H1 (cell line): ENCODE results near the gene PMP22. TPM values are rescaled to one million over a fixed set of nuclear protein-coding genes. Genes with fewer than 3 reads are reported as not detected.

Experiments used
- CTCF ChIA-PET: fragments of 300-600 bp; sonication (Branson Sonifier 250); formaldehyde crosslinking; loops from one replicate; lab custom pipeline; 2021; ENCODE audit not compliant: partially characterized antibody; lab: Charles Lee
- POLR2A ChIA-PET: fragments of 300-600 bp; sonication (Branson Sonifier 250); formaldehyde crosslinking; loops from one replicate; lab custom pipeline; 2021; ENCODE audit warnings: inconsistent platforms; ENCODE audit not compliant: partially characterized antibody; lab: Charles Lee
- DNase-seq, 2 experiments: peaks; one replicate each; pipeline versions ENCODE4 v3.0.0 to v3.0.0-alpha.2; 2010 to 2022; ENCODE audit warnings: low spot score in 2 of 2, low read depth in 1 of 2, mixed read lengths in 1 of 2
- FAIRE-seq: peaks from 2 replicates; lab custom pipeline; 2011; peaks lifted over from hg19 to GRCh38; lab: Jason Lieb, UNC
- H2AFZ ChIP-seq: 2 replicates; pipeline ENCODE4 v1.8.1; 2012; ENCODE audit warnings: low read length, inconsistent platforms
- H2AK5ac ChIP-seq: 2 replicates; pipeline ENCODE4 v1.6.1; 2013; ENCODE audit warnings: low read depth, low read length
- H2BK120ac ChIP-seq: replicated peaks from 2 replicates; pipeline ENCODE3; 2013; ENCODE audit warnings: low read depth, low read length, inconsistent platforms
- H2BK12ac ChIP-seq: 2 replicates; pipeline ENCODE4 v1.6.1; 2013; ENCODE audit warnings: low read depth, low read length
- H2BK15ac ChIP-seq: 2 replicates; pipeline ENCODE4 v1.6.1; 2013; ENCODE audit warnings: low read length
- H2BK20ac ChIP-seq: 2 replicates; pipeline ENCODE4 v1.6.1; 2013; ENCODE audit warnings: low read length
- H2BK5ac ChIP-seq: 2 replicates; pipeline ENCODE4 v1.6.1; 2013; ENCODE audit warnings: low read depth, low read length
- H3K14ac ChIP-seq: 2 replicates; pipeline ENCODE4 v1.6.1; 2013; ENCODE audit warnings: inconsistent platforms; ENCODE audit not compliant: insufficient read length
- H3K18ac ChIP-seq: 2 replicates; pipeline ENCODE4 v1.6.1; 2013; ENCODE audit warnings: low read length; ENCODE audit errors: extremely low read depth
- H3K23ac ChIP-seq: 2 replicates; pipeline ENCODE4 v1.6.1; 2013; ENCODE audit warnings: inconsistent platforms; ENCODE audit not compliant: insufficient read length
- H3K23me2 ChIP-seq: 2 replicates; pipeline ENCODE4 v1.6.1; 2013; ENCODE audit warnings: low read depth, low read length
- H3K27ac ChIP-seq: 2 replicates; pipeline ENCODE4 v1.6.1; 2011; ENCODE audit warnings: low read depth, low read length, inconsistent platforms
- H3K27me3 ChIP-seq, 4 experiments: replicated peaks in 1 of 4; 1 replicate in 1 of 4; 2 replicates in 3 of 4; pipeline versions ENCODE4 v1.6.1 to v1.8.1; 2011 to 2013; ENCODE audit warnings: low read length in 3 of 4, mild to moderate bottlenecking in 3 of 4, inconsistent platforms in 2 of 4, mixed read lengths in 2 of 4, moderate library complexity in 1 of 4; ENCODE audit not compliant: control insufficient read depth in 3 of 4, insufficient read depth in 3 of 4; ENCODE audit errors: extremely low read depth in 1 of 4
- H3K36me3 ChIP-seq, 4 experiments: 2 replicates each; pipeline versions ENCODE4 v1.6.1 to v1.8.1; 2011 to 2013; ENCODE audit warnings: mild to moderate bottlenecking in 4 of 4, low read length in 3 of 4, moderate library complexity in 2 of 4, control low read depth in 1 of 4, inconsistent platforms in 1 of 4; ENCODE audit not compliant: insufficient read depth in 4 of 4, control insufficient read depth in 2 of 4
- H3K4ac ChIP-seq: replicated peaks from 2 replicates; pipeline ENCODE3; 2013; ENCODE audit warnings: low read length, low read depth, mixed read lengths, inconsistent platforms; ENCODE audit not compliant: insufficient read length
- H3K4me1 ChIP-seq, 4 experiments: replicated peaks in 1 of 4; 1 replicate in 1 of 4; 2 replicates in 3 of 4; pipeline versions ENCODE4 v1.6.1 to v1.8.1; 2011 to 2013; ENCODE audit warnings: low read length in 3 of 4, inconsistent platforms in 2 of 4, mixed read lengths in 1 of 4; ENCODE audit not compliant: insufficient read depth in 4 of 4, control insufficient read depth in 3 of 4
- H3K4me2 ChIP-seq, 2 experiments: 2 replicates each; pipeline versions ENCODE4 v1.6.1 to v1.8.1; 2011 to 2013; ENCODE audit warnings: low read depth in 2 of 2, low read length in 2 of 2, control low read depth in 1 of 2, inconsistent platforms in 1 of 2, mild to moderate bottlenecking in 1 of 2; ENCODE audit not compliant: insufficient read depth in 1 of 2
- H3K4me3 ChIP-seq, 4 experiments: fragments of 200-600, 300-600 bp in 1 of 4; sonication (generic), shearing (Covaris generic), sonication (Bioruptor Twin) in 1 of 4; 2 replicates each; pipeline versions ENCODE4 v1.5.1 to v1.8.1; 2011 to 2016; ENCODE audit warnings: low read length in 4 of 4, low read depth in 3 of 4, control low read depth in 2 of 4, inconsistent platforms in 2 of 4, mild to moderate bottlenecking in 2 of 4, mixed read lengths in 1 of 4, moderate library complexity in 1 of 4; ENCODE audit not compliant: insufficient read depth in 2 of 4; ENCODE audit errors: extremely low read depth in 1 of 4
- H3K56ac ChIP-seq: replicated peaks from 2 replicates; pipeline ENCODE3; 2013; ENCODE audit warnings: low read depth, mild to moderate bottlenecking, mixed read lengths, low read length, inconsistent platforms; ENCODE audit not compliant: insufficient read length
- H3K79me1 ChIP-seq: 2 replicates; pipeline ENCODE4 v1.6.1; 2013; ENCODE audit warnings: low read depth, low read length, control low read depth
- H3K79me2 ChIP-seq, 2 experiments: 2 replicates each; pipeline versions ENCODE4 v1.6.1 to v1.8.1; 2012 to 2013; ENCODE audit warnings: low read length in 2 of 2, mild to moderate bottlenecking in 2 of 2, inconsistent platforms in 1 of 2; ENCODE audit not compliant: insufficient read depth in 2 of 2, control insufficient read depth in 1 of 2
- H3K9ac ChIP-seq, 4 experiments: replicated peaks in 1 of 4; 1 replicate in 1 of 4; 2 replicates in 3 of 4; pipeline versions ENCODE4 v1.6.1 to v1.8.1; 2011 to 2013; ENCODE audit warnings: low read depth in 3 of 4, low read length in 3 of 4, control low read depth in 2 of 4, mild to moderate bottlenecking in 2 of 4, moderate library complexity in 2 of 4, inconsistent platforms in 1 of 4; ENCODE audit errors: extremely low read depth in 1 of 4
- H3K9me3 ChIP-seq, 2 experiments: 2 replicates each; pipeline versions ENCODE4 v1.6.1 to v1.8.1; 2012 to 2013; ENCODE audit warnings: mild to moderate bottlenecking in 2 of 2, moderate library complexity in 2 of 2, control low read depth in 1 of 2, inconsistent platforms in 1 of 2, low read depth in 1 of 2, low read length in 1 of 2, mixed read lengths in 1 of 2; ENCODE audit not compliant: insufficient read depth in 2 of 2
- H4K20me1 ChIP-seq, 2 experiments: replicated peaks in 1 of 2; 2 replicates each; pipeline versions ENCODE3 to v1.8.1; 2011 to 2013; ENCODE audit warnings: inconsistent platforms in 2 of 2, low read length in 2 of 2, mild to moderate bottlenecking in 1 of 2; ENCODE audit not compliant: insufficient read depth in 2 of 2, control insufficient read depth in 1 of 2
- H4K5ac ChIP-seq: 2 replicates; pipeline ENCODE4 v1.6.1; 2013; ENCODE audit warnings: low read length, low read depth, mixed read lengths, inconsistent platforms; ENCODE audit not compliant: insufficient read length
- H4K8ac ChIP-seq: 2 replicates; pipeline ENCODE4 v1.8.0; 2013; ENCODE audit warnings: mild to moderate bottlenecking, moderate library complexity, low read length, inconsistent platforms; ENCODE audit not compliant: insufficient read depth; ENCODE audit errors: extremely low read depth
- H4K91ac ChIP-seq: replicated peaks from 2 replicates; pipeline ENCODE3; 2013; ENCODE audit warnings: low read length, mixed read lengths, inconsistent platforms; ENCODE audit not compliant: insufficient read length
- ASH2L ChIP-seq: fragments of 200-600, 300-600 bp; sonication (generic); IDR thresholded peaks from one replicate; pipeline ENCODE4 v1.7.1; 2017; ENCODE audit warnings: low read length
- CBX5 ChIP-seq: fragments of 300-800, 300-1000 bp; sonication (generic); IDR thresholded peaks from 2 replicates; pipeline ENCODE4 v1.7.1; 2016; ENCODE audit warnings: antibody characterized with exemption, low read length, low read depth
- CREB1 ChIP-seq: IDR thresholded peaks from 2 replicates; pipeline ENCODE4 v1.6.1; 2012; ENCODE audit warnings: inconsistent platforms
- E2F6 ChIP-seq: IDR thresholded peaks from 2 replicates; pipeline ENCODE4 v1.6.1; 2012; ENCODE audit warnings: inconsistent platforms
- GABPA ChIP-seq: IDR thresholded peaks from 2 replicates; pipeline ENCODE4 v1.6.1; 2011; ENCODE audit warnings: mild to moderate bottlenecking, low read length, moderate library complexity, borderline replicate concordance; ENCODE audit not compliant: insufficient read depth
- HDAC6 ChIP-seq: IDR thresholded peaks from one replicate; pipeline ENCODE4 v1.7.1; 2012; ENCODE audit warnings: low read depth, mild to moderate bottlenecking, inconsistent platforms, low read length, moderate library complexity
- KDM4A ChIP-seq: IDR thresholded peaks from one replicate; pipeline ENCODE4 v1.7.1; 2012; ENCODE audit warnings: low read depth, mild to moderate bottlenecking, moderate library complexity, low read length, inconsistent platforms; ENCODE audit not compliant: severe bottlenecking
- RXRA ChIP-seq: IDR thresholded peaks from 2 replicates; pipeline ENCODE4 v1.6.1; 2011; ENCODE audit warnings: low read depth, mild to moderate bottlenecking, low read length, moderate library complexity; ENCODE audit not compliant: insufficient read depth
- SIX5 ChIP-seq: IDR thresholded peaks from 2 replicates; pipeline ENCODE4 v1.6.1; 2011; ENCODE audit warnings: mild to moderate bottlenecking, low read depth, low read length
- SP2 ChIP-seq: IDR thresholded peaks from 2 replicates; pipeline ENCODE4 v1.6.1; 2012; ENCODE audit warnings: mild to moderate bottlenecking, low read length, inconsistent platforms
- SP4 ChIP-seq: IDR thresholded peaks from 2 replicates; pipeline ENCODE4 v1.6.1; 2012; ENCODE audit warnings: low read length, inconsistent platforms
- TAF7 ChIP-seq: optimal IDR thresholded peaks from 2 replicates; pipeline ENCODE3; 2011; ENCODE audit warnings: low read depth, mild to moderate bottlenecking, inconsistent platforms, low read length, moderate library complexity, borderline replicate concordance
- WGBS, 2 experiments: shearing (Covaris generic) in 1 of 2; methylation state at CpG; one replicate each; pipeline versions ENCODE4 v1.1.6 to v1.1.7; 2013 to 2015; ENCODE audit warnings: low lambda C conversion rate in 2 of 2, mixed read lengths in 2 of 2, inconsistent platforms in 1 of 2, low coverage in 1 of 2, missing lambda C conversion rate in 1 of 2; ENCODE audit not compliant: insufficient replicate concordance in 2 of 2, insufficient coverage in 1 of 2, insufficient read length in 1 of 2; ENCODE audit errors: extremely low coverage in 1 of 2, missing lambda C conversion rate in 1 of 2; 5-methylcytosine and 5-hydroxymethylcytosine counted together
- polyA plus RNA-seq, 7 experiments: library from polyadenylated mRNA; depleted of rRNA in 3 of 7; stranded (reverse) in 5 of 7; unstranded in 2 of 7; fragments of >200 nt in 5 of 7; fragments of 200-250 nt in 2 of 7; gene quantifications; 1 replicate in 5 of 7; 2 replicates in 1 of 7; 4 replicates in 1 of 7; pipeline versions ENCODE4 v1.2.1 to v1.2.3, GENCODE V29; 2011 to 2013; ENCODE audit warnings: missing spikeins in 2 of 7, mixed read lengths in 2 of 7
- total RNA-seq: library from RNA; stranded (reverse); fragmentation: NEBNext Ultra II Directional; extraction: Animal tissue kit (Norgen Biotek cat#: 25700); gene quantifications from 2 replicates; pipeline ENCODE4 v1.2.1, GENCODE V29; 2021

PMP22 gene
- total and polyA plus RNA-seq, 2 of the 8 experiments (the other 6 are each of a cell fraction or from before 2014, with no cell fraction given), result 0.84 to 4.9 TPM

- H3K79me1 ChIP-seq, result no peaks in the 10 kb centered on the region
- no peak overlapping the region for H3K23ac ChIP-seq
- no peaks in the 10 kb centered on the region for H3K36me3 ChIP-seq
- H2AFZ ChIP-seq, result no peak overlapping the region
- ChIA-PET CTCF (interaction anchor here (0.7 to 4.0 kb wide), 7 partner anchors 10 to 666 kb away, joined by 3 to 30 read pairs (median 5); no protein-coding TSS in a partner anchor), POLR2A (no interaction called here)
- no peak overlapping the region for H3K18ac ChIP-seq
- no peak overlapping the region for H2BK12ac ChIP-seq
- no peak overlapping the region for H2AK5ac ChIP-seq
- H3K14ac ChIP-seq, result no peak overlapping the region
- no peak overlapping the region; a peak in 1 of 7 replicates for H3K9ac ChIP-seq
- H4K5ac ChIP-seq, result no peak overlapping the region
- H3K27me3 ChIP-seq, result no peaks in the 10 kb centered on the region; a peak in 1 of 7 replicates
- H3K4me2 ChIP-seq, result no peak overlapping the region
- H3K4me3 ChIP-seq, result no peak overlapping the region
- H3K9me3 ChIP-seq, result no peaks in the 10 kb centered on the region
- FAIRE-seq (no peak), DNase-seq (no peak)
- no peak overlapping the region for H4K91ac ChIP-seq
- H3K4me1 ChIP-seq, result peaks cover 0 to 3% (median 0%) of the 10 kb centered on the region in 4 experiments; a peak in 1 of 7 replicates
- no peak overlapping the region for H3K4ac ChIP-seq
- no peak overlapping the region for H3K27ac ChIP-seq
- WGBS, 2 experiments, result 85% methylated on average over 7 of the region's 7 CpGs; no CpG with 5 or more reads in 1 of the 2 experiments
- no peaks in the 10 kb centered on the region for H3K23me2 ChIP-seq
- H2BK20ac ChIP-seq, result no peak overlapping the region
- no peak overlapping the region for H2BK5ac ChIP-seq
- H2BK120ac ChIP-seq, result no peak overlapping the region
- H3K56ac ChIP-seq, result no peak overlapping the region
- no peaks in the 10 kb centered on the region for H3K79me2 ChIP-seq
- H4K8ac ChIP-seq, result no peak overlapping the region
- no peak overlapping the region for H2BK15ac ChIP-seq
- no peaks in the 10 kb centered on the region for H4K20me1 ChIP-seq
- TF ChIP-seq RXRA, result no peak
- no peak for TF ChIP-seq HDAC6
- no peak for TF ChIP-seq TAF7
- no peak for TF ChIP-seq CREB1
- TF ChIP-seq CBX5, result no peak
- no peak for TF ChIP-seq SP2
- no peak for TF ChIP-seq ASH2L
- TF ChIP-seq E2F6, result no peak
- TF ChIP-seq SP4, result no peak
- TF ChIP-seq SIX5, result no peak
- TF ChIP-seq GABPA, result no peak
- no peak for TF ChIP-seq KDM4A
Measured at GRCh38 chr17:15233971-15234370, 31.2 kb downstream of the PMP22 start.
